GM23338 (cell line): ENCODE results near the gene PDE6A. TPM values are rescaled to one million over a fixed set of nuclear protein-coding genes. Genes with fewer than 3 reads are reported as not detected.
"Not testable (repeated sequence)": the region's sequence is repeated elsewhere in the genome, so short reads cannot be mapped to it uniquely, and the experiment has no call there.

ENCODE experiments used
- ATAC-seq: fragments of 200-7000 bp; cut with Tn5 transposase; 3 replicates; pipeline ENCODE4 v1.9.1; 2020
- DNase-seq: peaks from one replicate; pipeline ENCODE4 v3.0.0-alpha.2; 2015; ENCODE audit warnings: low spot score
- H2AFZ ChIP-seq: fragments of 200-600 bp; sonication (generic); 2 replicates; pipeline ENCODE4 v1.8.0; 2016; ENCODE audit warnings: antibody characterized with exemption, mild to moderate bottlenecking, moderate library complexity
- H3F3A ChIP-seq: fragments of 200-600 bp; sonication (generic); replicated peaks from 2 replicates; pipeline ENCODE4 v1.8.0; 2017; ENCODE audit warnings: antibody characterized with exemption, mixed run types, low read depth
- H3K27ac ChIP-seq: fragments of 200-600 bp; sonication (generic); 2 replicates; pipeline ENCODE4 v1.6.1; 2016; ENCODE audit warnings: low read depth
- H3K27me3 ChIP-seq: fragments of 200-600 bp; sonication (generic); 2 replicates; pipeline ENCODE4 v1.8.0; 2016; ENCODE audit warnings: mild to moderate bottlenecking, mixed run types, moderate library complexity; ENCODE audit not compliant: insufficient read depth
- H3K36me3 ChIP-seq: fragments of 200-600 bp; sonication (generic); 2 replicates; pipeline ENCODE4 v1.8.0; 2016; ENCODE audit warnings: mild to moderate bottlenecking; ENCODE audit not compliant: insufficient read depth
- H3K4me1 ChIP-seq: fragments of 200-600 bp; sonication (generic); 2 replicates; pipeline ENCODE4 v1.8.0; 2016; ENCODE audit warnings: mild to moderate bottlenecking, moderate library complexity; ENCODE audit not compliant: insufficient read depth
- H3K4me2 ChIP-seq: fragments of 200-600 bp; sonication (generic); 2 replicates; pipeline ENCODE4 v1.7.1; 2017; ENCODE audit warnings: mixed run types
- H3K4me3 ChIP-seq: fragments of 200-600 bp; sonication (generic); 2 replicates; pipeline ENCODE4 v1.6.1; 2016; ENCODE audit warnings: mixed run types
- H3K79me2 ChIP-seq: fragments of 200-600 bp; sonication (generic); replicated peaks from 2 replicates; pipeline ENCODE4 v1.8.0; 2017; ENCODE audit warnings: mild to moderate bottlenecking; ENCODE audit not compliant: insufficient read depth
- H3K9me2 ChIP-seq: fragments of 200-600 bp; sonication (generic); 2 replicates; pipeline ENCODE4 v1.8.0; 2017; ENCODE audit not compliant: insufficient read depth
- H4K20me1 ChIP-seq: fragments of 200-600 bp; sonication (generic); replicated peaks from 2 replicates; pipeline ENCODE4 v1.8.0; 2017; ENCODE audit warnings: mild to moderate bottlenecking; ENCODE audit not compliant: insufficient read depth
- H3K27ac Mint-ChIP-seq: 2 replicates; pipeline ENCODE4 v1.8.0; 2020; ENCODE audit warnings: inconsistent platforms, mild to moderate bottlenecking, moderate library complexity, mixed read lengths
- H3K27me3 Mint-ChIP-seq: 3 replicates; pipeline ENCODE4 v1.8.0; 2022; ENCODE audit warnings: low read depth, mild to moderate bottlenecking, moderate library complexity, mixed read lengths, inconsistent platforms; ENCODE audit not compliant: insufficient read depth, poor library complexity
- H3K36me3 Mint-ChIP-seq: 3 replicates; pipeline ENCODE4 v1.8.0; 2021; ENCODE audit warnings: low read depth, mild to moderate bottlenecking, inconsistent platforms, moderate library complexity, mixed read lengths
- H3K4me1 Mint-ChIP-seq: 3 replicates; pipeline ENCODE4 v1.8.0; 2020; ENCODE audit warnings: mild to moderate bottlenecking, inconsistent platforms, mixed read lengths
- H3K4me3 Mint-ChIP-seq: 3 replicates; pipeline ENCODE4 v1.8.0; 2021; ENCODE audit warnings: moderate library complexity, mild to moderate bottlenecking, inconsistent platforms, mixed read lengths
- H3K9me3 Mint-ChIP-seq: 3 replicates; pipeline ENCODE4 v1.8.0; 2020; ENCODE audit warnings: moderate library complexity, mild to moderate bottlenecking, inconsistent platforms, mixed read lengths
- CREB1 ChIP-seq: fragments of 250-450 bp; sonication (Bioruptor Pico); IDR thresholded peaks from 2 replicates; pipeline ENCODE4 v1.5.0; 2020; ENCODE audit warnings: low read depth, mild to moderate bottlenecking, moderate library complexity
- CTCF ChIP-seq, 2 experiments: fragments of 200-600 bp in 1 of 2; sonication (generic) in 1 of 2; conservative IDR thresholded peaks; 2 replicates each; pipeline versions ENCODE4 v1.5.1 to v1.6.1; 2016 to 2017; ENCODE audit warnings: antibody characterized with exemption in 2 of 2, low read depth in 2 of 2, mild to moderate bottlenecking in 2 of 2, moderate library complexity in 1 of 2
- EZH2 ChIP-seq: fragments of 200-600 bp; sonication (generic); IDR thresholded peaks from one replicate; pipeline ENCODE4 v1.8.0; 2017; ENCODE audit warnings: antibody characterized with exemption, mild to moderate bottlenecking, low read depth; ENCODE audit not compliant: unreplicated experiment
- EZH2phosphoT487 ChIP-seq: fragments of 200-600 bp; sonication (generic); IDR thresholded peaks from one replicate; pipeline ENCODE4 v1.8.1; 2018; ENCODE audit warnings: antibody characterized with exemption; ENCODE audit not compliant: unreplicated experiment
- JUNB ChIP-seq: IDR thresholded peaks from one replicate; pipeline ENCODE4 v1.6.1; 2016; ENCODE audit warnings: antibody characterized with exemption; ENCODE audit not compliant: unreplicated experiment
- NANOG ChIP-seq: IDR thresholded peaks from 2 replicates; pipeline ENCODE4 v1.6.1; 2016; ENCODE audit warnings: antibody characterized with exemption, borderline replicate concordance
- POLR2AphosphoS5 ChIP-seq: IDR thresholded peaks from 2 replicates; pipeline ENCODE4 v1.6.1; 2016; ENCODE audit warnings: antibody characterized with exemption, low read depth
- REST ChIP-seq: IDR thresholded peaks from one replicate; pipeline ENCODE4 v1.6.1; 2018; ENCODE audit warnings: antibody characterized with exemption; ENCODE audit not compliant: unreplicated experiment
- STAT1 ChIP-seq: IDR thresholded peaks from one replicate; pipeline ENCODE4 v1.6.1; 2016; ENCODE audit warnings: antibody characterized with exemption; ENCODE audit not compliant: unreplicated experiment
- ZNF114 ChIP-seq: fragments of 250-450 bp; sonication (Bioruptor Pico); IDR thresholded peaks from 2 replicates; pipeline ENCODE4 v1.5.0; 2020; ENCODE audit warnings: mild to moderate bottlenecking, moderate library complexity
- ZNF331 ChIP-seq: fragments of 250-450 bp; sonication (Bioruptor Pico); IDR thresholded peaks from 2 replicates; pipeline ENCODE4 v1.5.0; 2020; ENCODE audit warnings: low read depth, mild to moderate bottlenecking, moderate library complexity
- ZNF462 ChIP-seq: fragments of 250-450 bp; sonication (Bioruptor Pico); IDR thresholded peaks from 2 replicates; pipeline ENCODE4 v1.5.0; 2020; ENCODE audit warnings: mild to moderate bottlenecking, moderate library complexity
- polyA plus RNA-seq: library from polyadenylated mRNA; unstranded; fragments of >200 nt; fragmentation: Nextera tagmentation; extraction: Ambion mirVana; gene quantifications from 2 replicates; pipeline ENCODE4 v1.2.1, GENCODE V29; 2016
- total RNA-seq: library from RNA; depleted of rRNA; stranded (reverse); fragments of >200 nt; shearing (Covaris generic); gene quantifications from 2 replicates; pipeline ENCODE4 v1.2.3, GENCODE V29; 2014

Gene PDE6A
- total and polyA plus RNA-seq, 2 experiments from 2014 or later = 0.08 TPM; not detected in 1

- H3K9me3 Mint-ChIP-seq, H3K27me3 ChIP-seq, H3K79me2 ChIP-seq, H3K36me3 Mint-ChIP-seq, H3K27me3 Mint-ChIP-seq, H3K36me3 ChIP-seq, H3K27ac ChIP-seq, H3K4me3 Mint-ChIP-seq, H4K20me1 ChIP-seq, H3K4me3 ChIP-seq, H3K9me2 ChIP-seq, H3K4me2 ChIP-seq, H3F3A ChIP-seq, DNase-seq, ATAC-seq, H2AFZ ChIP-seq, H3K27ac Mint-ChIP-seq: not testable (repeated sequence)
- H3K4me1 ChIP-seq = peaks cover 17% of the 10 kb centered on the region
- H3K4me1 Mint-ChIP-seq = peaks cover 11% of the 10 kb centered on the region
These were observed 86.1 kb downstream of the PDE6A start for GRCh38 chr5:149858481-149858880.

GRCh38 chr5:149857499-149857898 lies 87.1 kb downstream of the PDE6A start:
- no peak overlapping the region for H3K27ac ChIP-seq
- no peak for DNase-seq
- H2AFZ ChIP-seq = no peak overlapping the region
- Mint-ChIP-seq H3K27me3 (peaks cover 2% of the 10 kb centered on the region), H3K9me3 (no peaks in the 10 kb centered on the region), H3K27ac (no peak overlapping the region), H3K4me3 (no peak overlapping the region), H3K4me1 (peaks cover 15% of the 10 kb centered on the region), H3K36me3 (no peaks in the 10 kb centered on the region)
- no peaks in the 10 kb centered on the region for H3K9me2 ChIP-seq
- H3K4me1 ChIP-seq = peaks cover 17% of the 10 kb centered on the region
- H3K27me3 ChIP-seq = no peaks in the 10 kb centered on the region
- H3K4me2 ChIP-seq = no peak overlapping the region
- H3K36me3 ChIP-seq = no peaks in the 10 kb centered on the region; the same call in 1 of the 2 replicates
- no peak overlapping the region for H3K4me3 ChIP-seq
- no peaks in the 10 kb centered on the region for H3K79me2 ChIP-seq
- no peaks in the 10 kb centered on the region; the same call in 1 of the 2 replicates for H3F3A ChIP-seq
- ATAC-seq = no peak
- H4K20me1 ChIP-seq = no peaks in the 10 kb centered on the region; the same call in 1 of the 2 replicates
- TF ChIP-seq CREB1 (CRISPR knock-in tag) = no peak
- TF ChIP-seq NANOG = no peak
- TF ChIP-seq JUNB = no peak
- no peak for TF ChIP-seq REST
- TF ChIP-seq CTCF (conservative IDR thresholded peaks at IDR 0.05; ENCODE audit: low read depth in 2 of 2) = no peak
- TF ChIP-seq POLR2AphosphoS5 = no peak
- no peak for TF ChIP-seq ZNF114 (CRISPR knock-in tag)
- no peak for TF ChIP-seq ZNF462 (CRISPR knock-in tag)
- no peak for TF ChIP-seq STAT1
- TF ChIP-seq EZH2 = no peak
- no peak for TF ChIP-seq ZNF331
- no peak for TF ChIP-seq EZH2phosphoT487
